ENCODE data around the gene TLE6.

DNA sequence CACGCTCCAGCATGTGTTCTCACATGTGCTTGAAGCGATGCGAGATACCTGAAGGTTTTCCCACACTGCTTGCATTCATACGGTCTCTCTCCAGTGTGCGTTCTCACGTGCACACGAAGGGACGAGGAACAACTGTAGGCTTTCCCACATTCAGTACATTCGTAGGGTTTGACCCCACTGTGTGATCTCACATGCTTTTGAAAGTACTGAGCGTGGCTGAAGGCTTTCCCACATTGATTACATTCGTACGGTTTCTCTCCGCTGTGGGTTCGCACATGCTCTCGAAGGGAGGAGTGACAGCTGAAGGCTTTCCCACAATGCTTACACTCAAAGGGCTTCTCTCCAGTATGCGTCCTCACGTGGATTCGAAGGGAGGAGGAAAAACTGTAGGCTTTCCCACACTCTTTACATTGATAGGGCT lies 43.9 kb upstream of the TLE6 start:
- TF ChIP-seq, protein P1, sequence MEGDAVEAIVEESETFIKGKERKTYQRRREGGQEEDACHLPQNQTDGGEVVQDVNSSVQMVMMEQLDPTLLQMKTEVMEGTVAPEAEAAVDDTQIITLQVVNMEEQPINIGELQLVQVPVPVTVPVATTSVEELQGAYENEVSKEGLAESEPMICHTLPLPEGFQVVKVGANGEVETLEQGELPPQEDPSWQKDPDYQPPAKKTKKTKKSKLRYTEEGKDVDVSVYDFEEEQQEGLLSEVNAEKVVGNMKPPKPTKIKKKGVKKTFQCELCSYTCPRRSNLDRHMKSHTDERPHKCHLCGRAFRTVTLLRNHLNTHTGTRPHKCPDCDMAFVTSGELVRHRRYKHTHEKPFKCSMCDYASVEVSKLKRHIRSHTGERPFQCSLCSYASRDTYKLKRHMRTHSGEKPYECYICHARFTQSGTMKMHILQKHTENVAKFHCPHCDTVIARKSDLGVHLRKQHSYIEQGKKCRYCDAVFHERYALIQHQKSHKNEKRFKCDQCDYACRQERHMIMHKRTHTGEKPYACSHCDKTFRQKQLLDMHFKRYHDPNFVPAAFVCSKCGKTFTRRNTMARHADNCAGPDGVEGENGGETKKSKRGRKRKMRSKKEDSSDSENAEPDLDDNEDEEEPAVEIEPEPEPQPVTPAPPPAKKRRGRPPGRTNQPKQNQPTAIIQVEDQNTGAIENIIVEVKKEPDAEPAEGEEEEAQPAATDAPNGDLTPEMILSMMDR (IDR thresholded peaks at IDR 0.05; ENCODE audit: borderline replicate concordance, extremely low read depth, low read length, poor library complexity, severe bottlenecking): no peak
- TF ChIP-seq EZH2 (IDR thresholded peaks at IDR 0.05; ENCODE audit: borderline replicate concordance, low read depth, low read length, severe bottlenecking): no peak
